IgD-negative memory B cell (primary cell): ENCODE results near the gene NRN1L. TPM values are rescaled to one million over a fixed set of nuclear protein-coding genes. Genes with fewer than 3 reads are reported as not detected.
"Not testable (repeated sequence)": the region's sequence is repeated elsewhere in the genome, so short reads cannot be mapped to it uniquely, and the experiment has no call there.

Source experiments
- H3K27ac Mint-ChIP-seq, 3 donors: one replicate each; pipeline ENCODE4 v1.8.0; 2020 to 2022; ENCODE audit warnings: mild to moderate bottlenecking in 3 of 3, mixed read lengths in 3 of 3, moderate library complexity in 1 of 3
- H3K27me3 Mint-ChIP-seq: one replicate; pipeline ENCODE4 v1.8.0; 2021; ENCODE audit warnings: mixed read lengths
- H3K36me3 Mint-ChIP-seq: one replicate; pipeline ENCODE4 v1.8.0; 2020; ENCODE audit warnings: mild to moderate bottlenecking, mixed read lengths
- H3K4me1 Mint-ChIP-seq, 3 donors: one replicate each; pipeline ENCODE4 v1.8.0; 2020 to 2022; ENCODE audit warnings: mixed read lengths in 3 of 3, mild to moderate bottlenecking in 1 of 3
- H3K4me3 Mint-ChIP-seq, 4 donors: one replicate each; pipeline ENCODE4 v1.8.0; 2020 to 2022; ENCODE audit warnings: mild to moderate bottlenecking in 4 of 4, mixed read lengths in 4 of 4, moderate library complexity in 3 of 4
- H3K9me3 Mint-ChIP-seq, 3 donors: one replicate each; pipeline ENCODE4 v1.8.0; 2020 to 2021; ENCODE audit warnings: mixed read lengths in 3 of 3, mild to moderate bottlenecking in 1 of 3
- polyA plus RNA-seq: library from polyadenylated mRNA; unstranded; fragments of 300-500 nt; fragmentation: Illumina TruSeq; gene quantifications from one replicate; pipeline ENCODE4 v1.2.3, GENCODE V29; 2021

Gene NRN1L
- polyA plus RNA-seq, 1 donor from 2014 or later, result 0.95 TPM

DNA sequence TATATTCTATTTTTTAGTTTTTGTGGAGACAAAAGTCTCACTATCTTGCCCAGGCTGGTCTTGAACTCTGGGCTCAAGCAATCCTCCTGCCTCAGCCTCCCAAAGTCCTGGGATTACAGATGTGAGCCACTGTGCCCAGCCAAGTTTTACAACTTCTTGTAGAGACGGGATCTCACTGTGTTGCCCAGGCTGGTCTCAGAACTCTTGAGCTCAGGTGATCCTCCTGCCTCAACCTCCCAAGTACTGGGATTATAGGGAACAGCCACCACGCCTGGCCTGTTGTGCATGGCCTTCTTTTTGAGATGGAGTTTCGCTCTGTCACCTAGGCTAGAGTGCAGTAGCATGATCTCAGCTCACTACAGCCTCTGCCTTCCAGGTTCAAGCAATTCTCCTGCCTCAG, 31.0 kb upstream of the NRN1L start:
- H3K27me3 Mint-ChIP-seq, result no peaks in the 10 kb centered on the region
- H3K4me3 Mint-ChIP-seq, result no peak overlapping the region
- H3K27ac Mint-ChIP-seq, result no peak overlapping the region
- peaks cover 19 to 22% (median 22%) of the 10 kb centered on the region in 3 donors for H3K4me1 Mint-ChIP-seq
- H3K36me3 Mint-ChIP-seq, result no peaks in the 10 kb centered on the region
- H3K9me3 Mint-ChIP-seq, result no peaks in the 10 kb centered on the region

DNA sequence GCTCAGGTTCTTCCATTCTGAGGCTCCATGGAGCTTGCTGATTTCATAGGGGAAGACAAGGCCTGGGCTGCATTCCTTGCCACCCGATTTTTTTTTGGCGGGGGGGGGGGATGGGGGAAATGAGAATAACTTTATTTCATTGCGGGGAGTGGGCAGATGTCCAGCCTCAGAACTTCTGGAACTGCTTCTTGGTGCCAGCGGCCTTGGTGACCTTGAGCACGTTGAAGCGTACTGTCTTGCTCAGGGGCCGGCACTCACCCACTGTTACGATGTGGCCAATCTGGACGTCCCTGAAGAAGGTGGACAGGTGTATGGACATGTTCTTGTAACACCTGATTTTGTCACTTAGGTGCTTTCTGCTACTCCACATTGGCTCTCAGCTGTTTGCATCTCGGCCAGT, 28.9 kb upstream of the NRN1L start:
- H3K9me3 Mint-ChIP-seq, result no peaks in the 10 kb centered on the region
- no peak overlapping the region for H3K4me3 Mint-ChIP-seq
- H3K27me3 Mint-ChIP-seq, result no peaks in the 10 kb centered on the region
- H3K36me3 Mint-ChIP-seq, result no peaks in the 10 kb centered on the region
- no peak overlapping the region for H3K27ac Mint-ChIP-seq
- H3K4me1 Mint-ChIP-seq, result peaks cover 15 to 19% (median 18%) of the 10 kb centered on the region in 3 donors

DNA sequence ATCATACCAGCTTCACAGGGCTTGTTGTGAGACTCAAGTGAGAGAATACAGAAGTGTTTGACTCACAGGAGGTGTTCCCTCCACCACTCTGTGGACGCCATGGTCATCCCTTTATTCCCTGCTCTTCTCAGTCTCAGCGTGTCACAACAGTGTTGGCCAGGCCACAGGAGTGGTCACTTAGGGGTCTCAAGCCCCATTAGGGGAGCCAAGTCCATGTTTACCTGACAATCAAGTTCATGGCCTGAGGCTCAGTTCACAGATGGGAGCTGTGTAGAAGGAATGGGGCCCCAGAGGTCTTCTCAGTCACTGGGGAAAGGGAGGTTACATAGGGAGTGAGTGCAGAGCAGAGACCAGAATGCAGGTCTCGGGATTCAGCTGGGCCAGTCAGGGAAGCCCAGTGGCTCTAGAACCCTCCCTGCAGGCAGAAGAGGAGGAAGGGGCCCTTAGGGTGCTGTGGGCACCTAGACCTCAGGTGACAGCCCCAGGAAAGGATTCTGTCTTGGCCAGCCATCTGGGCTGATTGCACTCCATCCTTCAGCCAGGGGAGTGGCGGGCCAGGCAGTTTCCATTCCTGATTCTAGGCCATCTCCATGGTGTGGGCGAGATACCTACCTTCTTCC, 27.6 kb upstream of the NRN1L start:
- no peaks in the 10 kb centered on the region for H3K27me3 Mint-ChIP-seq
- H3K36me3 Mint-ChIP-seq, result no peaks in the 10 kb centered on the region
- H3K9me3 Mint-ChIP-seq, result no peaks in the 10 kb centered on the region
- H3K4me3 Mint-ChIP-seq, result peak overlapping the region in 1 of 4 donors; percentile 49
- peaks cover 20 to 26% (median 21%) of the 10 kb centered on the region in 3 donors for H3K4me1 Mint-ChIP-seq
- H3K27ac Mint-ChIP-seq, result peak overlapping the region in 2 of 3 donors; percentile 10 to 76

DNA sequence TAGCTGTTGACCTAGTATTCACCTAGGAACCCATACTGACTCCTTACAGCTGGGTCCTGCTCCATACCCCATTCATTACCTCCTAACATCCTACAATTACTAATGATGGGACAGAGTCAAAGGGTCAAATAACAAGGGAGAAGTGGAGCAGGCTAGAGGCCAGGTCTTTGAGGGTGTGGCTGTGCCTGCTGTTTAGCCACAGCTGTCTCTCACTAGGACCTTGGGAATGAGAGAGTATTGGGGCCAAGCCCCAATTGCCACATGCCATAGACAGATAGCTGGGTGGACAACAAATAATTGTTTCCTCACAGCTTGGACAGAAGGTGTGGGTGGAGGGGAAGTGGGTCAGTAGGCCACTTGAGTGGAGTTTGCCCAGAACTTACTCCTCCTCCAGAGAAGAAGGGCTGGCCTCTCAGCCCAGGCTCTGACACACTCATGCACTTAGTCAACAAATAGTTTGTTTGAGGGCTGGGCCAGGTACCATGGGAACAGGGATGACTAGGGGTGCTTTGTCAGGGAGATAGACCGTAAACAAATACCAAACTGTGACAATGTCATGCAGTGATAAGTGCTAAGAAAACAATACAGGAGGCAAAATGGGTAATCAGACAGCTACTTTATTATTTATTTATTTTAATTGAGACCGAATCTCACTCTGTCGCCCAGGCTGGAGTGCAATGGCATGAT, 27.0 kb upstream of the NRN1L start:
- H3K9me3 Mint-ChIP-seq, result no peaks in the 10 kb centered on the region
- no peaks in the 10 kb centered on the region for H3K36me3 Mint-ChIP-seq
- H3K4me1 Mint-ChIP-seq, result peaks cover 20 to 26% (median 21%) of the 10 kb centered on the region in 3 donors
- H3K4me3 Mint-ChIP-seq, result no peak overlapping the region
- H3K27ac Mint-ChIP-seq, result peak overlapping the region in 1 of 3 donors; percentile 76
- H3K27me3 Mint-ChIP-seq, result no peaks in the 10 kb centered on the region

DNA sequence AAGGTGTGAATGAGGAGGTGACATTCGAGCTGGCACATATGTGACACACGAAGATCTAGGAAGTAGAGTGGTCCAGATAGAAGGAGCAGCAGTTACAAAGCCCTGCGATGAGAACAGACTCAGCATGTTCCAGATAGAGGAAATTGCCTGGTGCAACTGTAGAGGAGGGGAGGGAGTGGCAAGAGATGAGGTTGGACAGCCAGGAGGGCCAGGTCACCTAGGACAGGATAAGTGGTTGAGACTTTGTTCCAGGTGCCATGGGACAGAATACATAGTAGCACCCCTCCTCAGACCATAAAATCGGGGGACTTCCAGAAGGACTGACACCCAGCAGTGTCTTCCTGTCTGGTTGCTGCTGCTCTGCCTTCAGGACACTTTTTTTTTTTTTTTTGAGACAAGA, 26.2 kb upstream of the NRN1L start:
- Mint-ChIP-seq H3K36me3 (no peaks in the 10 kb centered on the region), H3K27me3 (no peaks in the 10 kb centered on the region), H3K27ac (peak overlapping the region in 2 of 3 donors; percentile 17 to 67), H3K4me1 (peaks cover 20 to 26% (median 21%) of the 10 kb centered on the region in 3 donors), H3K9me3 (no peaks in the 10 kb centered on the region), H3K4me3 (no peak overlapping the region)

DNA sequence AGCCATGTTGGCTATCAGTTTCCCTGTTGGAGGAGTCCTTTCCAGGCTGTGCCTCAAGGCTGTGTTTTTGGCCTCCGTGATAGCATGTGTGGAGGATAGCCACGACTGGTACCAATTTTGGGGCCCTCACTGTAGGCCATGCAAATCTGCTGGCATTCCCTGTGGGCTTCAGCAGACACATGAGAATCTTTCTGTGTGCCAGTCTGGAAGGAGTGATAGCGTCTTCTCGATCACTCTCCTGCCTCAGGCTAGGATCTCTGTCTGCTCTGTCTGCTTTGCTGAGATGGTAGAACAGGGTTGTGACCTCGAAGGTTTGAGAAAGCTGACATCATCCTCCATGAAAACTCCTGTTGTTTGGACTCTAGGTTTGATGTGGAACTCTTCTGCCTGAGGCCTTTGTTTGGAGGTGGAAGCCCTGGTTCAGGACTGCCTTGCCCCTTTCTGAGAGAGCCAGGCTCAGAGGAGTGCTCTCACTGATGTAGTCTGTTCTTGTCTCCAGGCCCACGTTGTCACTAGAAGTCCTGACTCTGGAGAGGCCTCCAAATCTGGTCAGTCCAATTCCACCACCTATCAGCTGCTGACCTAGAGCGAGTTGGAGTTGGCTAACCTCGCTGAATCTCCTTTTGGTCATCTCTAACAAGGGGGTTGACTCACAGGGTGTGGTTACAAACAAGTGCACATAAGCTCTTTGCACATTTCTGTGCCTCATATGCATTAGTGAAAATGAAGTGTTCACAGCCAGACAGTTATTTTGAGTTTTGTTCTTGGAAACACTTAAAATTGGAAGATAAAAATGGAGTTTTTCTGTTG, 23.9 kb upstream of the NRN1L start:
- Mint-ChIP-seq H3K27ac (peak overlapping the region in 1 of 3 donors; percentile 48), H3K27me3 (no peaks in the 10 kb centered on the region), H3K36me3 (no peaks in the 10 kb centered on the region), H3K4me3 (no peak overlapping the region), H3K9me3 (no peaks in the 10 kb centered on the region), H3K4me1 (peaks cover 16 to 26% (median 18%) of the 10 kb centered on the region in 3 donors)

DNA sequence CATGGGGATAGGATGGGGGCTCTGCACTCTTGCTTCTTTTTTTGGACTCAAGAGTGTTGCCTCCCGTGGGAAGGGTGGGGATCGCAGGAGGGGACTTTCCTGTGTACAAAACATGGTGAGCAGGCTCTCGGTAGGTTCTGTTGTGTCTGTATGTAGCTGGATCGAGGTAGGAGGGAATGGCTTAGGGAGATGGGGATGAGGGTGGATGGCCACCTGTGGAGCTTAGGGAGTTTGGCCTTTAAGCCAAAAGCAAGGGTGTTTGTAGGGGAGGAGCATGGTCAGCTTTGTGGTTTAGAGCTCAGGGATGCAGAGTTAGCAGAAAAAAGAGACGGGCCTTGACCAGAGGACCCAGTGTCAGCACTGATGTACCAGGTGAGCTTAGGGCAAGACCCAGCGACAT, 22.8 kb upstream of the NRN1L start:
- no peak overlapping the region for H3K27ac Mint-ChIP-seq
- H3K36me3 Mint-ChIP-seq, result no peaks in the 10 kb centered on the region
- no peaks in the 10 kb centered on the region for H3K9me3 Mint-ChIP-seq
- H3K27me3 Mint-ChIP-seq, result no peaks in the 10 kb centered on the region
- peaks cover 13 to 24% (median 16%) of the 10 kb centered on the region in 3 donors for H3K4me1 Mint-ChIP-seq
- no peak overlapping the region for H3K4me3 Mint-ChIP-seq

DNA sequence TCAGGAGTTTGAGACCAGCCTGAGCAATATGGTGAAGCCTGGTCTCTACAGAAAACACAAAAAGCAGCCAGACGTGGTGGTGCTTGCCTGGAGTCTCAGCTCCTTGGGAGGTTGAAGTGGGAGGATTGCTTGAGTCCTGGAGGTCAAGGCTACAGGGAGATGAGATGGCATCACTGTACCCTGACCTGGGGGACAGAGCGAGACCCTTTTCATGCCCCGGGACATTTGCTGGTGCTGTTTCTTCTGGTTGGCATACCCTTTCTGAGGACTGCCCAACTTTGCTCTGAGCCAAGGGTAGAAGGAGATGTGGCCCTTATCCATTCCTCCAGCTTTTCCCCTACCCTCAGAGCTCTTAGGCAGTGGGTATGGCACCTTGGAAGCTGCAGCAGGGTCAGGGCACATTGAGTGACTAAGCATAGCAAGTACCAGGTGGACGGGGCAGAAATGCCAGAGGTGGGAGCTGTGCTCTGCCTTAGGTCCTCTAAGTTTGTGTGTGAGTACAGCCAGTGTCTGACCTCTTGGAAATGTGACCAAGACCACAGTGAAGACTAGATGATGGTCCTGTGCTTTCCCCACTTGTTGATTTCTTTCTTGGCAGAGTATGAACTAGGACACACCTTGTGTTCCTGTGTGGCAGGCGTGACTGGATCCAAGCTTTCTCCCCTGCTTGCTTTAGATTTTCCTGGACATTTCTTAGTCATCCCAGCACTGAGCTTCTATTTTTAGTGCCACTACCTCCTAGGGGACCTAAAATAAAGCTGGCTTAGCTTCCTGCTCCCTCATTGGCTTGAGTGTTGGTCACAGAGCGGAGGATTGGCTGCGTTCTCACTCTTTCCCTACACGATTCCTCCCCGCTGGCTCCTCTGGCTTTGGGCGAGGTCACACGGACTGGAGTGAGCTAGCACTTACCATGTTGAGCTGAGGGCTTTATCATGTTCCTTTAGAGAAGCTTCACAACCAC, 21.8 kb upstream of the NRN1L start:
- Mint-ChIP-seq H3K4me3 (no peak overlapping the region), H3K27me3 (no peaks in the 10 kb centered on the region), H3K9me3 (no peaks in the 10 kb centered on the region), H3K36me3 (no peaks in the 10 kb centered on the region), H3K27ac (peak overlapping the region in 1 of 3 donors; percentile 81), H3K4me1 (peaks cover 6 to 13% (median 9%) of the 10 kb centered on the region in 3 donors)

DNA sequence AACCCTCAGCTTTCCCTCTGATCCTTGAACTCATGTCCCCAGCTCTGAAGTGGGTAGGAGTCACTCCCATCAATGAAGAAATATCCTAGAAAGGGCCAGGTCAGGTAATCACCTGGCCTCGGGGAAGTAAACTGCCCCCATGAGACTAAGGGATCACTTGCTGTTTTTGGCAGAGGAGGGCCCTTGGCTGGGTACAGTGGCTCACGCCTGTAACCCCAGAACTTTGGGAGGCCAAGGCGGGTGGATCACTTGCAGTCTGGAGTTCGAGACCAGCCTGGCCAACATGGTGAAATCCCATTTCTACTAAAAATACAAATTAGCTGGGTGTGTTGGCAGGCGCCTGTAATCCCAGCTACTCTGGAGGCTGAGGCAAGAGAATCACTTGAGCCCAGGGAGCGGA, 20.6 kb upstream of the NRN1L start:
- H3K27me3 Mint-ChIP-seq, H3K4me1 Mint-ChIP-seq, H3K9me3 Mint-ChIP-seq, H3K27ac Mint-ChIP-seq, H3K4me3 Mint-ChIP-seq, H3K36me3 Mint-ChIP-seq: not testable (repeated sequence)

DNA sequence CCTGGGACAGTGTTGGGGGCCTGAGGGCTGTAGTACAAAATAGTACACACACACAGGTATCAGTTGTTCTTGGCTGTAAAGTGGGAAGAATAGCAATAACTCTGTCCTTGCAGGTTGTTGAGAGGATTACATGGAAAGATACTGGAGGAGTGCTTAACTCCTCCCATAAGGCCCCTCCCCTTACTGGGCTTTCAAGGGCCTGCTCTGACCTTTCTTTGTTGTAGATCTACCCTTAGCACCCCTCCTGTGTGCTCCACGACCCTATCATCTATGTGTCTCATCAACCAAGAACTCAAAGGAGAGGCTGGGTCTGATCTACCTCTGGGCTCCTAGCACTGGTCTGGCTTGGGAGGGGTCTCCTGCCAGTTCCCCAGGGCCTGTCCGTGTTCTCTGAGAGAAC, 20.1 kb upstream of the NRN1L start:
- H3K9me3 Mint-ChIP-seq, result no peaks in the 10 kb centered on the region
- no peaks in the 10 kb centered on the region for H3K36me3 Mint-ChIP-seq
- H3K4me1 Mint-ChIP-seq, result peaks cover 3 to 7% (median 6%) of the 10 kb centered on the region in 3 donors
- H3K4me3 Mint-ChIP-seq, result no peak overlapping the region
- H3K27ac Mint-ChIP-seq, result no peak overlapping the region
- H3K27me3 Mint-ChIP-seq, result no peaks in the 10 kb centered on the region

DNA sequence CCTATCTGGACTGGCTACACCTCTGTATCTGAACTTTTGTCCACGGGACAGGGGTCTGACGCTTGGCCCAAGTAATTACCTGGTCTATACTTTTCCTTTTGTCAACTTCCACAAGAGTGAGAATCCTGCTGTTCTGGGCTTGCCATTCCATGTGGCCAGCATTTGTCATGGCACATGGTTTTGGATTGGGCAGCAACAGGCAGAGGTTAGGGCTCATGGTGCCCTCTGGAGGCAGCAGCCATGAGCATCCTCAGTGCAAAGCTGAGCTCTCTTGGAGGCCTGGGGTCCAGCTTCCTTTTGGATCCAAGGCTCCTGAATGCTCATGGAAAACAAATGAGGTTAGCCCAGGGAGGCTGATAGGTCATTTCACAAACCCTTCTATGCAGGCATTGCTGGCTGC, 19.4 kb upstream of the NRN1L start:
- H3K4me3 Mint-ChIP-seq, result no peak overlapping the region
- H3K9me3 Mint-ChIP-seq, result no peaks in the 10 kb centered on the region
- H3K36me3 Mint-ChIP-seq, result no peaks in the 10 kb centered on the region
- no peak overlapping the region for H3K27ac Mint-ChIP-seq
- H3K27me3 Mint-ChIP-seq, result no peaks in the 10 kb centered on the region
- peaks cover 3 to 7% (median 6%) of the 10 kb centered on the region in 3 donors for H3K4me1 Mint-ChIP-seq

DNA sequence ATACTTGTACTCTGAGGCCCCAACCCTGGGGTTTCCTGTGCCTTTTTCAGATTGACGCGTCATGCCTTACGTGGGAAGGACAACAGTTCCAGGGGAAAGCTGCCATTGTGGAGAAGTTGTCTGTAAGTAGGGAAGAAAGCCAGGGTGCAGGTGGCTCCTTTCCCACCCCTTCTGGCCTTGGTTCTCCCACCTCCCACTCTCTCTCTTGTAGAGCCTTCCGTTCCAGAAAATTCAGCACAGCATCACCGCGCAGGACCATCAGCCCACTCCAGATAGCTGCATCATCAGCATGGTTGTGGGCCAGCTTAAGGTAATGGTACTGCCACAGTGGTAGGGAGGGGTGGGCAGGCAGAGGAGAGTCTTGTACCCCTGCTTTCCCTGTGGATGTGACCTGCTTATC, 16.4 kb upstream of the NRN1L start:
- no peaks in the 10 kb centered on the region for H3K36me3 Mint-ChIP-seq
- H3K4me1 Mint-ChIP-seq, result peaks cover 2 to 6% (median 5%) of the 10 kb centered on the region in 3 donors
- H3K4me3 Mint-ChIP-seq, result no peak overlapping the region
- no peaks in the 10 kb centered on the region for H3K27me3 Mint-ChIP-seq
- no peak overlapping the region for H3K27ac Mint-ChIP-seq
- no peaks in the 10 kb centered on the region for H3K9me3 Mint-ChIP-seq

DNA sequence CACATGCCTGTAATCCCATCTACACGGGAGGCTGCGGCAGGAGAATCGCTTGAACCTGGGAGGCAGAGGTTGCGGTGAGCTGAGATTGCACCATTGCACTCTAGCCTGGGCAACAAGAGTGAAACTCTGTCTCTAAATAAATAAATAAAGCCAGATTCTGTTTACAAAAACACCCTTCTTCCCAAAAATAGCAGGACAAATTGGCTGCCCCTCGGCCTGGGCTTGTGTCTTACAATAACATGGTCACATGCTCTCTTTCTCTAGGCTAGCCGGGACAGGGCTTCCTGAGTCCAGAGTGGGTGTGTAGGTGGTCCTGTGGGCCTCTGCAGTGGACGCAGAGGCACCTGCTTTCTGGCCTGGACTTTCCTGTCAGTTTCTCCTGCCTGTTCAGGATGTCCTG, 15.0 kb upstream of the NRN1L start:
- Mint-ChIP-seq H3K36me3 (no peaks in the 10 kb centered on the region), H3K27ac (no peak overlapping the region), H3K9me3 (no peaks in the 10 kb centered on the region)

DNA sequence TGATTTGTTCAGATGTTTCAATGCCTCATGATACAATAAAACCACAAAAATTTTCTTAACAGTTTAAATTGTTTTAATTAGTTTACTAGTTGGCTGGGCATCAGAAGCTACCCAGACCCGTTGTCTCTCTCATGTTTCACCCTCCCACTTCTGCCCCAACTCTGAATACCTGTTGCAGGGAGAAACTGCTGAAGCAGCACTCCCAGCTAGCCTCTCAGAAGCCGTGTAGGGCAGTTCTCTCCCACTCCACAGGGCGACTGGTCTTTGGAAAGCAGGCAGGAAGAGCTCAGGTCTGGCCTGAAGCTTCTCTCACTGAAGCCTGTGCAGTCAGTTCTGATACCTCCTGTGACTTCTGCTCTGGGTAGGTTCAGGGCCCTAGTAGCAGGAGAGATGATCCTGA, 13.4 kb upstream of the NRN1L start:
- Mint-ChIP-seq H3K27me3 (no peaks in the 10 kb centered on the region), H3K4me1 (peaks cover 18 to 24% (median 23%) of the 10 kb centered on the region in 3 donors), H3K4me3 (peak overlapping the region in 2 of 4 donors; percentile 90 to 91), H3K36me3 (no peaks in the 10 kb centered on the region), H3K9me3 (no peaks in the 10 kb centered on the region), H3K27ac (no peak overlapping the region)

More for the DNA sequence above, 15.0 kb upstream of the NRN1L start:
- Mint-ChIP-seq H3K4me1 (peaks cover 12 to 16% (median 15%) of the 10 kb centered on the region in 3 donors), H3K27me3 (no peaks in the 10 kb centered on the region), H3K4me3 (no peak overlapping the region)
